HUES64 (cell line): ENCODE data around the gene BAAT.
"Not testable (repeated sequence)": the region's sequence is repeated elsewhere in the genome, so short reads cannot be mapped to it uniquely, and the experiment has no call there.

ENCODE experiments used
- H3K27ac ChIP-seq: 2 replicates; pipeline ENCODE4 v1.7.0; 2013; ENCODE audit warnings: low read depth, low read length, inconsistent platforms
- H3K27me3 ChIP-seq: 2 replicates; pipeline ENCODE4 v1.6.1; 2013; ENCODE audit warnings: mild to moderate bottlenecking, low read length; ENCODE audit not compliant: insufficient read depth
- H3K36me3 ChIP-seq: 2 replicates; pipeline ENCODE4 v1.6.1; 2013; ENCODE audit warnings: mild to moderate bottlenecking, low read length; ENCODE audit not compliant: insufficient read depth
- H3K4me1 ChIP-seq: 2 replicates; pipeline ENCODE4 v1.6.1; 2013; ENCODE audit warnings: mild to moderate bottlenecking, low read length, moderate library complexity; ENCODE audit not compliant: insufficient read depth
- H3K4me3 ChIP-seq: 2 replicates; pipeline ENCODE4 v1.5.1; 2013; ENCODE audit warnings: mild to moderate bottlenecking, low read length, moderate library complexity
- H3K9ac ChIP-seq: 2 replicates; pipeline ENCODE4 v1.6.1; 2013; ENCODE audit warnings: mild to moderate bottlenecking, low read depth, low read length
- H3K9me3 ChIP-seq: 2 replicates; pipeline ENCODE4 v1.6.1; 2013; ENCODE audit warnings: low read depth, low read length; ENCODE audit not compliant: insufficient read depth
- WGBS: fragments of 150-250, 120-280 bp; methylation state at CpG from one replicate; pipeline ENCODE4 v1.1.7; 2013; ENCODE audit warnings: missing lambda C conversion rate; 5-methylcytosine and 5-hydroxymethylcytosine counted together

The BAAT gene

GRCh38 chr9:101336091-101336490, 48.7 kb downstream of the BAAT start:
- Histone ChIP-seq H3K27ac (no peak overlapping the region), H3K4me1 (no peaks in the 10 kb centered on the region), H3K4me3 (no peak overlapping the region), H3K27me3 (no peaks in the 10 kb centered on the region), H3K9ac (no peak overlapping the region), H3K36me3 (no peaks in the 10 kb centered on the region), H3K9me3 (no peaks in the 10 kb centered on the region)

GRCh38 chr9:101333926-101334702, 50.7 kb downstream of the BAAT start:
- Histone ChIP-seq H3K4me3 (no peak overlapping the region), H3K9ac (no peak overlapping the region), H3K27me3 (no peaks in the 10 kb centered on the region), H3K4me1 (no peaks in the 10 kb centered on the region), H3K27ac (no peak overlapping the region), H3K36me3 (no peaks in the 10 kb centered on the region), H3K9me3 (no peaks in the 10 kb centered on the region)
- WGBS = 94% methylated on average over 25 of the region's 25 CpGs

GRCh38 chr9:101333490-101333889, 51.3 kb downstream of the BAAT start:
- Histone ChIP-seq H3K4me3 (no peak overlapping the region), H3K36me3 (no peaks in the 10 kb centered on the region), H3K4me1 (no peaks in the 10 kb centered on the region), H3K9me3 (no peaks in the 10 kb centered on the region; the same call in 1 of the 2 replicates), H3K9ac (no peak overlapping the region), H3K27ac (no peak overlapping the region), H3K27me3 (no peaks in the 10 kb centered on the region)
- WGBS = 92% methylated on average over 4 of the region's 4 CpGs

- Histone ChIP-seq H3K27me3 (no peaks in the 10 kb centered on the region), H3K9ac (no peak overlapping the region), H3K27ac (no peak overlapping the region), H3K36me3 (no peaks in the 10 kb centered on the region), H3K4me1 (no peaks in the 10 kb centered on the region), H3K4me3 (no peak overlapping the region), H3K9me3 (peaks cover 2% of the 10 kb centered on the region)
- no CpG with 5 or more reads among the region's 1 CpG for WGBS
Observed at GRCh38 chr9:101332362-101332761, 52.4 kb downstream of the BAAT start.

GRCh38 chr9:101327422-101327909, 57.3 kb downstream of the BAAT start:
- not testable (repeated sequence) for H3K9me3 ChIP-seq, H3K9ac ChIP-seq, H3K36me3 ChIP-seq, H3K4me3 ChIP-seq, H3K27ac ChIP-seq, H3K27me3 ChIP-seq
- peaks cover 12% of the 10 kb centered on the region for H3K4me1 ChIP-seq
- 94% methylated on average over 3 of the region's 3 CpGs for WGBS

- H3K4me1 ChIP-seq = peaks cover 12% of the 10 kb centered on the region
- whole genome bisulfite sequencing = 96% methylated on average over 1 of the region's 1 CpG
- no peak overlapping the region for H3K27ac ChIP-seq
- no peaks in the 10 kb centered on the region for H3K27me3 ChIP-seq
- no peak overlapping the region for H3K4me3 ChIP-seq
- H3K9ac ChIP-seq = no peak overlapping the region
- no peaks in the 10 kb centered on the region for H3K36me3 ChIP-seq
- peaks cover 7% of the 10 kb centered on the region for H3K9me3 ChIP-seq
Observed at GRCh38 chr9:101326501-101326900, 58.3 kb downstream of the BAAT start.

- Histone ChIP-seq H3K4me3 (no peak overlapping the region), H3K9ac (no peak overlapping the region), H3K36me3 (no peaks in the 10 kb centered on the region), H3K9me3 (peaks cover 7% of the 10 kb centered on the region), H3K27me3 (no peaks in the 10 kb centered on the region), H3K27ac (no peak overlapping the region), H3K4me1 (peaks cover 12% of the 10 kb centered on the region)
- 76% methylated on average over 1 of the region's 1 CpG for WGBS
Observed at GRCh38 chr9:101326035-101326434, 58.8 kb downstream of the BAAT start.

GRCh38 chr9:101325053-101325452, 59.8 kb downstream of the BAAT start:
- H3K4me1 ChIP-seq = peaks cover 12% of the 10 kb centered on the region
- no peaks in the 10 kb centered on the region for H3K36me3 ChIP-seq
- H3K27ac ChIP-seq = no peak overlapping the region
- H3K9me3 ChIP-seq = peaks cover 7% of the 10 kb centered on the region
- H3K4me3 ChIP-seq = no peak overlapping the region
- no peak overlapping the region for H3K9ac ChIP-seq
- no peaks in the 10 kb centered on the region for H3K27me3 ChIP-seq
- WGBS = 83% methylated on average over 2 of the region's 2 CpGs

- no peak overlapping the region for H3K4me3 ChIP-seq
- H3K9me3 ChIP-seq = peaks cover 7% of the 10 kb centered on the region
Observed at GRCh38 chr9:101324245-101324804, 60.5 kb downstream of the BAAT start.

GRCh38 chr9:101323129-101323528, 61.7 kb downstream of the BAAT start:
- Histone ChIP-seq H3K36me3 (no peaks in the 10 kb centered on the region), H3K4me3 (no peak overlapping the region), H3K9ac (no peak overlapping the region), H3K4me1 (peaks cover 12% of the 10 kb centered on the region), H3K9me3 (peaks cover 6% of the 10 kb centered on the region; the same call in 1 of the 2 replicates), H3K27me3 (no peaks in the 10 kb centered on the region), H3K27ac (no peak overlapping the region)
- WGBS = 93% methylated on average over 3 of the region's 3 CpGs

More at GRCh38 chr9:101324245-101324804, 60.5 kb downstream of the BAAT start:
- WGBS = no CpG with 5 or more reads among the region's 3 CpGs
- Histone ChIP-seq H3K27ac (no peak overlapping the region), H3K9ac (no peak overlapping the region), H3K4me1 (peaks cover 12% of the 10 kb centered on the region), H3K27me3 (no peaks in the 10 kb centered on the region), H3K36me3 (no peaks in the 10 kb centered on the region)

GRCh38 chr9:101317735-101318134, 67.1 kb downstream of the BAAT start:
- H3K4me3 ChIP-seq = no peak overlapping the region
- H3K9ac ChIP-seq = no peak overlapping the region
- H3K36me3 ChIP-seq = no peaks in the 10 kb centered on the region
- no peaks in the 10 kb centered on the region for H3K27me3 ChIP-seq
- H3K27ac ChIP-seq = no peak overlapping the region
- H3K4me1 ChIP-seq = no peaks in the 10 kb centered on the region
- H3K9me3 ChIP-seq = no peaks in the 10 kb centered on the region
